HEK293 (cell line): ENCODE results near the gene PARD3.

ENCODE experiments used
- BCL11A ChIP-seq: fragments of 450-650 bp; formaldehyde crosslinking; IDR thresholded peaks from 2 replicates; pipeline ENCODE4 v1.5.1; 2016; ENCODE audit warnings: low read depth, missing biosample characterization, missing genetic modification characterization
- EGR2 ChIP-seq: fragments of 450-650 bp; formaldehyde crosslinking; IDR thresholded peaks from 2 replicates; pipeline ENCODE4 v1.5.1; 2016; ENCODE audit warnings: low read depth, missing biosample characterization, missing genetic modification characterization
- KLF8 ChIP-seq: fragments of 450-650 bp; formaldehyde crosslinking; IDR thresholded peaks from 2 replicates; pipeline ENCODE4 v1.5.1; 2016; ENCODE audit warnings: missing biosample characterization, missing genetic modification characterization
- SALL2 ChIP-seq: fragments of 450-650 bp; formaldehyde crosslinking; IDR thresholded peaks from 2 replicates; pipeline ENCODE4 v1.5.0; 2017; ENCODE audit warnings: missing biosample characterization, mild to moderate bottlenecking, missing genetic modification characterization, borderline replicate concordance
- ZBTB20 ChIP-seq: fragments of 450-650 bp; formaldehyde crosslinking; IDR thresholded peaks from 2 replicates; pipeline ENCODE4 v1.5.1; 2016; ENCODE audit warnings: missing biosample characterization, missing genetic modification characterization
- ZNF138 ChIP-seq: fragments of 450-650 bp; formaldehyde crosslinking; IDR thresholded peaks from 2 replicates; pipeline ENCODE4 v1.5.1; 2016; ENCODE audit warnings: missing biosample characterization, missing genetic modification characterization, borderline replicate concordance
- ZNF184 ChIP-seq: fragments of 450-650 bp; IDR thresholded peaks from 2 replicates; pipeline ENCODE4 v1.5.1; 2018; ENCODE audit warnings: missing biosample characterization, mild to moderate bottlenecking, missing genetic modification characterization
- ZNF239 ChIP-seq: fragments of 450-650 bp; formaldehyde crosslinking; IDR thresholded peaks from 2 replicates; pipeline ENCODE4 v1.5.1; 2016; ENCODE audit warnings: missing biosample characterization, missing genetic modification characterization
- ZNF423 ChIP-seq: fragments of 450-650 bp; formaldehyde crosslinking; IDR thresholded peaks from 2 replicates; pipeline ENCODE4 v1.5.1; 2016; ENCODE audit warnings: missing biosample characterization, missing genetic modification characterization
- ZNF433 ChIP-seq: fragments of 450-650 bp; formaldehyde crosslinking; IDR thresholded peaks from 2 replicates; pipeline ENCODE4 v1.5.1; 2016; ENCODE audit warnings: missing biosample characterization, missing genetic modification characterization, low read depth
- ZNF514 ChIP-seq: fragments of 450-650 bp; formaldehyde crosslinking; IDR thresholded peaks from 2 replicates; pipeline ENCODE4 v1.5.1; 2016; ENCODE audit warnings: missing biosample characterization, missing genetic modification characterization
- ZNF555 ChIP-seq: fragments of 450-650 bp; formaldehyde crosslinking; conservative IDR thresholded peaks from 2 replicates; pipeline ENCODE4 v1.5.1; 2017; ENCODE audit warnings: missing biosample characterization, mild to moderate bottlenecking, missing genetic modification characterization, inconsistent platforms
- ZNF76 ChIP-seq: fragments of 450-650 bp; formaldehyde crosslinking; IDR thresholded peaks from 2 replicates; pipeline ENCODE4; 2016; ENCODE audit warnings: low read depth, missing biosample characterization, missing genetic modification characterization, borderline replicate concordance
- ZSCAN16 ChIP-seq: fragments of 450-650 bp; formaldehyde crosslinking; IDR thresholded peaks from 2 replicates; pipeline ENCODE4 v1.5.1; 2016; ENCODE audit warnings: missing biosample characterization, missing genetic modification characterization
- TF ChIP-seq, protein P1 (sequence below): fragments of 450-650 bp; formaldehyde crosslinking; IDR thresholded peaks from 2 replicates; pipeline ENCODE4 v1.5.1; 2016; ENCODE audit warnings: missing biosample characterization, missing genetic modification characterization
- TF ChIP-seq, protein P2 (sequence below): fragments of 450-650 bp; formaldehyde crosslinking; IDR thresholded peaks from 2 replicates; pipeline ENCODE4 v1.5.1; 2016; ENCODE audit warnings: missing biosample characterization, missing genetic modification characterization
- TF ChIP-seq, protein P3 (sequence below): fragments of 450-650 bp; IDR thresholded peaks from 2 replicates; pipeline ENCODE4 v1.5.1; 2018; ENCODE audit warnings: missing biosample characterization, mild to moderate bottlenecking, missing genetic modification characterization
- TF ChIP-seq, protein P4 (sequence below): fragments of 450-650 bp; formaldehyde crosslinking; IDR thresholded peaks from 2 replicates; pipeline ENCODE4 v1.5.1; 2016; ENCODE audit warnings: missing biosample characterization, missing genetic modification characterization
- TF ChIP-seq, protein P5 (sequence below): fragments of 450-650 bp; formaldehyde crosslinking; IDR thresholded peaks from 2 replicates; pipeline ENCODE4; 2016; ENCODE audit warnings: missing biosample characterization, missing genetic modification characterization
- TF ChIP-seq, protein P6 (sequence below): fragments of 450-650 bp; formaldehyde crosslinking; IDR thresholded peaks from 2 replicates; pipeline ENCODE4 v1.5.1; 2017; ENCODE audit warnings: missing biosample characterization, missing genetic modification characterization

The PARD3 gene

DNA sequence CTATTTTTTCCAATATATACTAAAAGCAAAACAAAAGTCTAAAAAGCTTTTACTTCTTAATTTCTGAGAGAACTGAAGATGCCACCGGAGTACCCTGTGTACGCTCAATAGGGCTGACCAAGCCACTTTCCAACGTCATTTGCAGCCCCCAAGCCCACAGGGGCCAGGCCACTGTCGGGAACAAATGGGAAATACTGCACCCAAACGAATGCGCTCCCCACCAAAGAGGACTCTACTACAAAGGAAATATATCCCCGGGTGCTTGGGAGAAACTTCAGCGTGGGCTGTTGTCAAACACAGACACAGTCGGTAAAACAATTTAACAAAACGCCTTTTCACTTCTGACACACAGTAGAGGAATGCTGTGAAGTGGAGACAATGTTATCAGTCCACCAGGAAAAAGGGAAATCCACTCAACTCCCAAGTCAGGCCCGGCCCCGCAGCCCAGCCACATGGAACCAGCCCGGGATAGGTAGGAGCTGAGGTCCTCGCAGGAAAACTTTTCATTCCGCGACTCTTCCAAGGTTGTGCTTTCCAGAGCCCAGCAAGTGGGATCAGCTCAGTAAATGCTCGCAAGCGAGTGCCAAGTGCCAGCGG is 1.4 kb downstream of the PARD3 start (continued):
- TF ChIP-seq, protein P1, sequence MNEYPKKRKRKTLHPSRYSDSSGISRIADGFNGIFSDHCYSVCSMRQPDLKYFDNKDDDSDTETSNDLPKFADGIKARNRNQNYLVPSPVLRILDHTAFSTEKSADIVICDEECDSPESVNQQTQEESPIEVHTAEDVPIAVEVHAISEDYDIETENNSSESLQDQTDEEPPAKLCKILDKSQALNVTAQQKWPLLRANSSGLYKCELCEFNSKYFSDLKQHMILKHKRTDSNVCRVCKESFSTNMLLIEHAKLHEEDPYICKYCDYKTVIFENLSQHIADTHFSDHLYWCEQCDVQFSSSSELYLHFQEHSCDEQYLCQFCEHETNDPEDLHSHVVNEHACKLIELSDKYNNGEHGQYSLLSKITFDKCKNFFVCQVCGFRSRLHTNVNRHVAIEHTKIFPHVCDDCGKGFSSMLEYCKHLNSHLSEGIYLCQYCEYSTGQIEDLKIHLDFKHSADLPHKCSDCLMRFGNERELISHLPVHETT (tag by site-specific recombination) = no peak
- TF ChIP-seq KLF8 (tag by site-specific recombination) (no peak), ZNF433 (tag by site-specific recombination) (no peak), ZNF138 (tag by site-specific recombination) (no peak), ZNF423 (tag by site-specific recombination) (no peak), ZBTB20 (tag by site-specific recombination) (no peak), ZNF76 (tag by site-specific recombination) (no peak), ZNF239 (tag by site-specific recombination) (no peak), ZNF514 (tag by site-specific recombination) (no peak), EGR2 (tag by site-specific recombination) (peak; percentile 6; the same call in 1 of the 2 replicates), ZNF184 (tag by site-specific recombination) (no peak), ZNF555 (tag by site-specific recombination) (no peak), BCL11A (tag by site-specific recombination) (no peak), SALL2 (no peak), ZSCAN16 (tag by site-specific recombination) (no peak)
- TF ChIP-seq, protein P2, sequence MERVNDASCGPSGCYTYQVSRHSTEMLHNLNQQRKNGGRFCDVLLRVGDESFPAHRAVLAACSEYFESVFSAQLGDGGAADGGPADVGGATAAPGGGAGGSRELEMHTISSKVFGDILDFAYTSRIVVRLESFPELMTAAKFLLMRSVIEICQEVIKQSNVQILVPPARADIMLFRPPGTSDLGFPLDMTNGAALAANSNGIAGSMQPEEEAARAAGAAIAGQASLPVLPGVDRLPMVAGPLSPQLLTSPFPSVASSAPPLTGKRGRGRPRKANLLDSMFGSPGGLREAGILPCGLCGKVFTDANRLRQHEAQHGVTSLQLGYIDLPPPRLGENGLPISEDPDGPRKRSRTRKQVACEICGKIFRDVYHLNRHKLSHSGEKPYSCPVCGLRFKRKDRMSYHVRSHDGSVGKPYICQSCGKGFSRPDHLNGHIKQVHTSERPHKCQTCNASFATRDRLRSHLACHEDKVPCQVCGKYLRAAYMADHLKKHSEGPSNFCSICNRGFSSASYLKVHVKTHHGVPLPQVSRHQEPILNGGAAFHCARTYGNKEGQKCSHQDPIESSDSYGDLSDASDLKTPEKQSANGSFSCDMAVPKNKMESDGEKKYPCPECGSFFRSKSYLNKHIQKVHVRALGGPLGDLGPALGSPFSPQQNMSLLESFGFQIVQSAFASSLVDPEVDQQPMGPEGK (tag by site-specific recombination) = no peak
- TF ChIP-seq, protein P3, sequence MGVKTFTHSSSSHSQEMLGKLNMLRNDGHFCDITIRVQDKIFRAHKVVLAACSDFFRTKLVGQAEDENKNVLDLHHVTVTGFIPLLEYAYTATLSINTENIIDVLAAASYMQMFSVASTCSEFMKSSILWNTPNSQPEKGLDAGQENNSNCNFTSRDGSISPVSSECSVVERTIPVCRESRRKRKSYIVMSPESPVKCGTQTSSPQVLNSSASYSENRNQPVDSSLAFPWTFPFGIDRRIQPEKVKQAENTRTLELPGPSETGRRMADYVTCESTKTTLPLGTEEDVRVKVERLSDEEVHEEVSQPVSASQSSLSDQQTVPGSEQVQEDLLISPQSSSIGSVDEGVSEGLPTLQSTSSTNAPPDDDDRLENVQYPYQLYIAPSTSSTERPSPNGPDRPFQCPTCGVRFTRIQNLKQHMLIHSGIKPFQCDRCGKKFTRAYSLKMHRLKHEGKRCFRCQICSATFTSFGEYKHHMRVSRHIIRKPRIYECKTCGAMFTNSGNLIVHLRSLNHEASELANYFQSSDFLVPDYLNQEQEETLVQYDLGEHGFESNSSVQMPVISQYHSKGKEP (tag by site-specific recombination) = no peak
- TF ChIP-seq, protein P4, sequence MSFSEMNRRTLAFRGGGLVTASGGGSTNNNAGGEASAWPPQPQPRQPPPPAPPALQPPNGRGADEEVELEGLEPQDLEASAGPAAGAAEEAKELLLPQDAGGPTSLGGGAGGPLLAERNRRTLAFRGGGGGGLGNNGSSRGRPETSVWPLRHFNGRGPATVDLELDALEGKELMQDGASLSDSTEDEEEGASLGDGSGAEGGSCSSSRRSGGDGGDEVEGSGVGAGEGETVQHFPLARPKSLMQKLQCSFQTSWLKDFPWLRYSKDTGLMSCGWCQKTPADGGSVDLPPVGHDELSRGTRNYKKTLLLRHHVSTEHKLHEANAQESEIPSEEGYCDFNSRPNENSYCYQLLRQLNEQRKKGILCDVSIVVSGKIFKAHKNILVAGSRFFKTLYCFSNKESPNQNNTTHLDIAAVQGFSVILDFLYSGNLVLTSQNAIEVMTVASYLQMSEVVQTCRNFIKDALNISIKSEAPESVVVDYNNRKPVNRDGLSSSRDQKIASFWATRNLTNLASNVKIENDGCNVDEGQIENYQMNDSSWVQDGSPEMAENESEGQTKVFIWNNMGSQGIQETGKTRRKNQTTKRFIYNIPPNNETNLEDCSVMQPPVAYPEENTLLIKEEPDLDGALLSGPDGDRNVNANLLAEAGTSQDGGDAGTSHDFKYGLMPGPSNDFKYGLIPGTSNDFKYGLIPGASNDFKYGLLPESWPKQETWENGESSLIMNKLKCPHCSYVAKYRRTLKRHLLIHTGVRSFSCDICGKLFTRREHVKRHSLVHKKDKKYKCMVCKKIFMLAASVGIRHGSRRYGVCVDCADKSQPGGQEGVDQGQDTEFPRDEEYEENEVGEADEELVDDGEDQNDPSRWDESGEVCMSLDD (tag by site-specific recombination) = no peak
- TF ChIP-seq, protein P5, sequence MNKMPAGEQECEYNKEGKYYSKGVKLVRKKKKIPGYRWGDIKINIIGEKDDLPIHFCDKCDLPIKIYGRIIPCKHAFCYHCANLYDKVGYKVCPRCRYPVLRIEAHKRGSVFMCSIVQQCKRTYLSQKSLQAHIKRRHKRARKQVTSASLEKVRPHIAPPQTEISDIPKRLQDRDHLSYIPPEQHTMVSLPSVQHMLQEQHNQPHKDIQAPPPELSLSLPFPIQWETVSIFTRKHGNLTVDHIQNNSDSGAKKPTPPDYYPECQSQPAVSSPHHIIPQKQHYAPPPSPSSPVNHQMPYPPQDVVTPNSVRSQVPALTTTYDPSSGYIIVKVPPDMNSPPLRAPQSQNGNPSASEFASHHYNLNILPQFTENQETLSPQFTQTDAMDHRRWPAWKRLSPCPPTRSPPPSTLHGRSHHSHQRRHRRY (tag by site-specific recombination) = no peak
- TF ChIP-seq, protein P6, sequence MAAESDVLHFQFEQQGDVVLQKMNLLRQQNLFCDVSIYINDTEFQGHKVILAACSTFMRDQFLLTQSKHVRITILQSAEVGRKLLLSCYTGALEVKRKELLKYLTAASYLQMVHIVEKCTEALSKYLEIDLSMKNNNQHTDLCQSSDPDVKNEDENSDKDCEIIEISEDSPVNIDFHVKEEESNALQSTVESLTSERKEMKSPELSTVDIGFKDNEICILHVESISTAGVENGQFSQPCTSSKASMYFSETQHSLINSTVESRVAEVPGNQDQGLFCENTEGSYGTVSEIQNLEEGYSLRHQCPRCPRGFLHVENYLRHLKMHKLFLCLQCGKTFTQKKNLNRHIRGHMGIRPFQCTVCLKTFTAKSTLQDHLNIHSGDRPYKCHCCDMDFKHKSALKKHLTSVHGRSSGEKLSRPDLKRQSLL (tag by site-specific recombination) = no peak
